Uterus (tissue), 4 donors: ENCODE measurements around the gene RTEL1. TPM values are rescaled to one million over a fixed set of nuclear protein-coding genes. Genes with fewer than 3 reads are reported as not detected.

ENCODE experiments used
- DNase-seq, 2 donors: peaks; one replicate each; pipeline ENCODE4 v3.0.0-alpha.2; 2019 to 2020
- H3K27ac ChIP-seq, 2 donors: fragments of 200-600 bp; sonication (generic); 1 replicate in 1 of 2; 2 replicates in 1 of 2; pipeline ENCODE4 v1.5.1; 2016 to 2018
- H3K27me3 ChIP-seq, 2 donors: fragments of 200-600 bp; sonication (generic); one replicate each; pipeline ENCODE4 v1.5.1; 2018 to 2019; ENCODE audit warnings: control low read depth in 1 of 2
- H3K36me3 ChIP-seq, 2 donors: fragments of 200-600 bp; sonication (generic); one replicate each; pipeline ENCODE4 v1.5.1; 2019; ENCODE audit warnings: control low read depth in 1 of 2
- H3K4me1 ChIP-seq, 2 donors: fragments of 200-600 bp; sonication (generic); one replicate each; pipeline ENCODE4 v1.5.1; 2018 to 2019; ENCODE audit warnings: control low read depth in 1 of 2
- H3K4me3 ChIP-seq, 2 donors: fragments of 200-600 bp; sonication (generic); 1 replicate in 1 of 2; 2 replicates in 1 of 2; pipeline ENCODE4 v1.5.1; 2018 to 2019; ENCODE audit warnings: mild to moderate bottlenecking in 1 of 2
- H3K9me3 ChIP-seq, 2 donors: fragments of 200-600 bp; sonication (generic); one replicate each; pipeline ENCODE4 v1.5.1; 2019; ENCODE audit warnings: control low read depth in 1 of 2
- CTCF ChIP-seq, 4 experiments: fragments of 200-600 bp in 2 of 4; fragments of 450-650 bp in 2 of 4; sonication (generic) in 2 of 4; IDR thresholded peaks; one replicate each; pipeline ENCODE4 v1.5.1; 2016 to 2019; ENCODE audit warnings: antibody characterized with exemption in 4 of 4, mild to moderate bottlenecking in 2 of 4, moderate library complexity in 1 of 4
- POLR2A ChIP-seq, 2 donors: fragments of 450-650 bp; IDR thresholded peaks; one replicate each; pipeline ENCODE4 v1.6.1; 2016; ENCODE audit warnings: antibody characterized with exemption in 2 of 2, mild to moderate bottlenecking in 1 of 2, moderate library complexity in 1 of 2
- intact Hi-C: fragments of 100-400 bp; cut with DNase I; formaldehyde crosslinking; loops from one replicate; pipeline ENCODE4 v1.15.1; 2023; ENCODE audit warnings: low total_unique reads
- total RNA-seq, 4 donors: library from RNA; depleted of rRNA in 3 of 4; stranded (reverse); fragments of >200 nt in 3 of 4; gene quantifications; one replicate each; pipeline versions ENCODE4 v1.1.0 to v1.2.4, GENCODE V29; 2014 to 2023
- donor health status: DM: yes; HTN: yes; CAD: no.

RTEL1 gene
- total RNA-seq, 4 donors from 2014 or later = 17.4 to 56.5 (median 26.6) TPM

DNA sequence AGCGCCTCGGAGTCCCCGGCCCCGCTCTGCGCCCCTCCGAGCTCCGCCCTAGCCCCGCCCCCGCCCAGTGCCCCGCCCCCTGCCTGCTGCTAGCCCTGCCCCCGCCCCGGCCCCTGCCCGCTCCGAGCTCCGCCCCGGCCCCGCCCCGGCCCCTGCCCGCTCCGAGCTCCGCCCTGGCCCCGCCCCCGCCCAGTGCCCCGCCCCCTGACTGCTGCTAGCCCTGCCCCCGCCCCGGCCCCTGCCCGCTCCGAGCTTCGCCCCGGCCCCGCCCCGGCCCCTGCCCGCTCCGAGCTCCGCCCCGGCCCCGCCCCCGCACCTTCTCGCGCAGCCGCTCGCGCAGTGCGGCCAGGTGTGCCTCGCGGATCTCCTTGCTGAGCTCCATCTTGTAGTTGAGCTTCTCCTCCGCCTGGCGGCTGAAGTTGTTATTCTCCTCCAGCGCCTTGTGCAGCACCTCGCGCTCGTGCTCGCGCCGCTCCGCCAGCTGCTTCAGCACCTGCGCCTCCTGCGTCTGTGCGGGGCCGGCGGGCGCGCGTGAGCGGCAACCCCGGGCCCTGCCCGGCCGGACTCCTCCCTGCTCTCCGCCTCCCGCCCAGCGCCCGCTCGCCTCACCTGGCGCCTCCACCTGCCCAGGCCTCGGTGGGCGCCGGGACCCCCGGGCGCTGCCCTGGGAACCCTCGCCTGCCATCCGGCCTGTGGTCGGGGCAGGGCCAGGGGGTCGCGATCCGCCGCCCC, 16.2 kb upstream of the RTEL1 start:
- no peaks in the 10 kb centered on the region for H3K9me3 ChIP-seq
- intact Hi-C loops = no loop called here
- peak overlapping the region; percentile 30 to 51 for H3K4me3 ChIP-seq
- H3K4me1 ChIP-seq = peaks cover 0 to 9% of the 10 kb centered on the region in 2 donors
- TF ChIP-seq POLR2A (IDR thresholded peaks at IDR 0.05) = peak in 1 of 2 donors; percentile 25
- TF ChIP-seq CTCF (IDR thresholded peaks at IDR 0.05) = peak in 3 of 4 experiments; percentile 43 to 66 (median 49)
- peak overlapping the region; percentile 70 to 80 for H3K27ac ChIP-seq
- DNase-seq = peak; percentile 77 to 83
- no peaks in the 10 kb centered on the region for H3K36me3 ChIP-seq
- H3K27me3 ChIP-seq = no peaks in the 10 kb centered on the region

GRCh38 chr20:63642527-63643247, 15.4 kb upstream of the RTEL1 start:
- Histone ChIP-seq H3K27ac (peak overlapping the region in 1 of 2 donors; percentile 62), H3K9me3 (no peaks in the 10 kb centered on the region), H3K36me3 (no peaks in the 10 kb centered on the region), H3K4me1 (peaks cover 0 to 9% of the 10 kb centered on the region in 2 donors), H3K27me3 (no peaks in the 10 kb centered on the region), H3K4me3 (peak overlapping the region in 1 of 2 donors; percentile 51)
- intact Hi-C loops = no loop called here
- peak in 1 of 2 donors; percentile 40 for DNase-seq
- TF ChIP-seq POLR2A (IDR thresholded peaks at IDR 0.05) (no peak), CTCF (IDR thresholded peaks at IDR 0.05) (no peak)

GRCh38 chr20:63643499-63643898, 14.6 kb upstream of the RTEL1 start:
- TF ChIP-seq CTCF (IDR thresholded peaks at IDR 0.05) (no peak), POLR2A (IDR thresholded peaks at IDR 0.05) (no peak)
- DNase-seq = no peak

GRCh38 chr20:63643946-63644345, 14.2 kb upstream of the RTEL1 start:
- intact Hi-C loops = no loop called here
- no peak for TF ChIP-seq POLR2A (IDR thresholded peaks at IDR 0.05)
- H3K36me3 ChIP-seq = no peaks in the 10 kb centered on the region

More at GRCh38 chr20:63643499-63643898, 14.6 kb upstream of the RTEL1 start:
- no peaks in the 10 kb centered on the region for H3K36me3 ChIP-seq
- H3K27ac ChIP-seq = no peak overlapping the region
- H3K9me3 ChIP-seq = no peaks in the 10 kb centered on the region
- no peak overlapping the region for H3K4me3 ChIP-seq
- intact Hi-C loops = no loop called here
- peaks cover 0 to 9% of the 10 kb centered on the region in 2 donors for H3K4me1 ChIP-seq
- no peaks in the 10 kb centered on the region for H3K27me3 ChIP-seq

DNA sequence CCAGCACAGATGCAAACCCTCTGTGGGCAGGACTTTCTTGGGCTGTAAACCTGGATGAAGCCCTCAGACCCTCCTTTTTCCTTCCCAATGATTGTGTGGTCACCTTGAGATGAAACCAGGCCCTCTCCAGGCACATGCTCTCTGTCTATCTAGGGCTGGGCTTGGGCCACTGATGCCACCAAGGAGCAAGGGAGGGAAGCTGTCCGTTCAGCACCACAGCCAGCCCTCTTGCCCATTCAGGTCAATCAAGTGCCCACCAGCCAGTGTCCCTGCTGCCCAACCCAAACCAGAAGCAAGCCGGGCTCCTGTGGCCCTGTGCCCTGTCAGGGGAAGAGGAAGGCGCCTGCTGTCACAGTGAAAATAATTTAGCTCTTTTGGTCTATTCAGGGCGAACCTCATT, 12.9 kb upstream of the RTEL1 start:
- Histone ChIP-seq H3K36me3 (no peaks in the 10 kb centered on the region), H3K4me3 (no peak overlapping the region), H3K27ac (no peak overlapping the region), H3K9me3 (no peaks in the 10 kb centered on the region), H3K4me1 (peaks cover 0 to 9% of the 10 kb centered on the region in 2 donors), H3K27me3 (no peaks in the 10 kb centered on the region)
- intact Hi-C loops = no loop called here
- TF ChIP-seq CTCF (IDR thresholded peaks at IDR 0.05) (no peak), POLR2A (IDR thresholded peaks at IDR 0.05) (no peak)
- DNase-seq = no peak

More at GRCh38 chr20:63643946-63644345, 14.2 kb upstream of the RTEL1 start:
- Histone ChIP-seq H3K27me3 (no peaks in the 10 kb centered on the region), H3K9me3 (no peaks in the 10 kb centered on the region), H3K4me3 (no peak overlapping the region), H3K4me1 (peaks cover 0 to 9% of the 10 kb centered on the region in 2 donors), H3K27ac (no peak overlapping the region)
- no peak for DNase-seq
